Upper lobe of left lung (tissue), 4 donors: ENCODE results near the gene DCAF4.

Experiments used
- EP300 ChIP-seq, 4 donors: sonication (generic); formaldehyde crosslinking; IDR thresholded peaks; one replicate each; pipeline ENCODE4 v1.5.1; 2017; ENCODE audit warnings: antibody characterized with exemption in 4 of 4, control low read depth in 2 of 4
- POLR2A ChIP-seq, 4 donors: fragments of 450-650 bp; IDR thresholded peaks; one replicate each; pipeline ENCODE4 v1.5.1; 2016 to 2017; ENCODE audit warnings: antibody characterized with exemption in 4 of 4, mild to moderate bottlenecking in 2 of 4
- POLR2AphosphoS5 ChIP-seq, 2 donors: sonication (generic); formaldehyde crosslinking; IDR thresholded peaks; one replicate each; pipeline ENCODE4 v1.5.1; 2017; ENCODE audit warnings: antibody characterized with exemption in 2 of 2
- TF ChIP-seq, protein P1 (sequence below), 6 experiments: fragments of 450-650 bp in 4 of 6; fragments of 200-600 bp in 2 of 6; sonication (generic) in 2 of 6; IDR thresholded peaks; one replicate each; pipeline ENCODE4 v1.5.1; 2016 to 2019; ENCODE audit warnings: antibody characterized with exemption in 6 of 6

DNA sequence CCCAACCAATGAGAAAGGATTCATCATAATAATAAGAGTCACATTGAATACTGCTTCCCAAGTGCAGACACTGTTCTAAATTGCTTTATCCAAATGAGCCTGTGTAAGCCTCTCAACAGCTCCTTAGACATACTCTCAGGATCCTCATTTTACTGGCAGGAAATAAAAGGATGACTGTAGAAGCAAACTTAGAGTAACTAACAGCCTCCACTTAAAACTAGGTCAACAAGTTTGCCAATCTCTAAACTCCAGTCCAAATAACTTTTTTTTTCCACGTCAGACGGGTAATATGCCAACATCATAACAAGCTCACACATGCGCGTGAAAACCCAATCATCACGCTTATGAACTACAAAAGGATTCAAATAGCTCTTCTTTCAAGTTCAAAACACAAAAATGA lies 17.1 kb upstream of the DCAF4 start:
- TF ChIP-seq, protein P1, sequence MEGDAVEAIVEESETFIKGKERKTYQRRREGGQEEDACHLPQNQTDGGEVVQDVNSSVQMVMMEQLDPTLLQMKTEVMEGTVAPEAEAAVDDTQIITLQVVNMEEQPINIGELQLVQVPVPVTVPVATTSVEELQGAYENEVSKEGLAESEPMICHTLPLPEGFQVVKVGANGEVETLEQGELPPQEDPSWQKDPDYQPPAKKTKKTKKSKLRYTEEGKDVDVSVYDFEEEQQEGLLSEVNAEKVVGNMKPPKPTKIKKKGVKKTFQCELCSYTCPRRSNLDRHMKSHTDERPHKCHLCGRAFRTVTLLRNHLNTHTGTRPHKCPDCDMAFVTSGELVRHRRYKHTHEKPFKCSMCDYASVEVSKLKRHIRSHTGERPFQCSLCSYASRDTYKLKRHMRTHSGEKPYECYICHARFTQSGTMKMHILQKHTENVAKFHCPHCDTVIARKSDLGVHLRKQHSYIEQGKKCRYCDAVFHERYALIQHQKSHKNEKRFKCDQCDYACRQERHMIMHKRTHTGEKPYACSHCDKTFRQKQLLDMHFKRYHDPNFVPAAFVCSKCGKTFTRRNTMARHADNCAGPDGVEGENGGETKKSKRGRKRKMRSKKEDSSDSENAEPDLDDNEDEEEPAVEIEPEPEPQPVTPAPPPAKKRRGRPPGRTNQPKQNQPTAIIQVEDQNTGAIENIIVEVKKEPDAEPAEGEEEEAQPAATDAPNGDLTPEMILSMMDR (IDR thresholded peaks at IDR 0.05), result no peak
- TF ChIP-seq POLR2A (IDR thresholded peaks at IDR 0.05) (no peak), EP300 (IDR thresholded peaks at IDR 0.05) (no peak), POLR2AphosphoS5 (IDR thresholded peaks at IDR 0.05) (no peak)
